Ascending aorta (tissue), 2 donors: ENCODE data around the gene KCNAB1. TPM values are rescaled to one million over a fixed set of nuclear protein-coding genes. Genes with fewer than 3 reads are reported as not detected.

Experiments
- DNase-seq, 2 donors: peaks; one replicate each; pipeline ENCODE4 v3.0.0-alpha.2; 2019; ENCODE audit warnings: low spot score in 2 of 2
- H3K27ac ChIP-seq, 2 donors: fragments of 200-600 bp; sonication (generic); one replicate each; pipeline ENCODE4 v1.5.1; 2016 to 2017; ENCODE audit warnings: mild to moderate bottlenecking in 1 of 2
- H3K27me3 ChIP-seq: fragments of 200-600 bp; sonication (generic); one replicate; pipeline ENCODE4 v1.5.1; 2017
- H3K36me3 ChIP-seq, 2 donors: fragments of 200-600 bp; sonication (generic); one replicate each; pipeline ENCODE4 v1.5.1; 2016
- H3K4me1 ChIP-seq, 2 donors: fragments of 200-600 bp; sonication (generic); one replicate each; pipeline ENCODE4 v1.5.1; 2016 to 2017; ENCODE audit warnings: mild to moderate bottlenecking in 1 of 2
- H3K4me3 ChIP-seq, 2 donors: fragments of 200-600 bp; sonication (generic); one replicate each; pipeline ENCODE4 v1.5.1; 2016 to 2017; ENCODE audit warnings: mild to moderate bottlenecking in 1 of 2
- H3K9me3 ChIP-seq, 2 donors: fragments of 200-600 bp; sonication (generic); one replicate each; pipeline ENCODE4 v1.5.1; 2016
- CTCF ChIP-seq, 3 experiments: fragments of 200-600 bp in 2 of 3; fragments of 450-650 bp in 1 of 3; sonication (generic) in 2 of 3; IDR thresholded peaks; one replicate each; pipeline ENCODE4 v1.5.1; 2016 to 2019; ENCODE audit warnings: antibody characterized with exemption in 3 of 3, mild to moderate bottlenecking in 1 of 3, moderate library complexity in 1 of 3
- intact Hi-C: fragments of 100-400 bp; cut with DNase I; formaldehyde crosslinking; loops from one replicate; pipeline ENCODE4 v1.15.1; 2023
- total RNA-seq: library from RNA; depleted of rRNA; stranded (reverse); fragments of >200 nt; gene quantifications from one replicate; pipeline ENCODE4 v1.1.0, GENCODE V29; 2016

The KCNAB1 gene
- total RNA-seq, 1 donor from 2014 or later, result 15.1 TPM

- Histone ChIP-seq H3K9me3 (no peaks in the 10 kb centered on the region), H3K36me3 (no peaks in the 10 kb centered on the region), H3K27ac (no peak overlapping the region), H3K4me3 (no peak overlapping the region), H3K27me3 (no peaks in the 10 kb centered on the region), H3K4me1 (peaks cover 0 to 2% of the 10 kb centered on the region in 2 donors)
- no peak for TF ChIP-seq CTCF (IDR thresholded peaks at IDR 0.05)
- DNase-seq, result no peak
- intact Hi-C loops, result no loop called here
Measured at GRCh38 chr3:156581954-156582353, 461.6 kb downstream of the KCNAB1 start.

GRCh38 chr3:156582532-156583183, 462.3 kb downstream of the KCNAB1 start:
- Histone ChIP-seq H3K4me3 (no peak overlapping the region), H3K27ac (no peak overlapping the region), H3K9me3 (no peaks in the 10 kb centered on the region), H3K4me1 (peaks cover 0 to 5% of the 10 kb centered on the region in 2 donors), H3K27me3 (no peaks in the 10 kb centered on the region), H3K36me3 (no peaks in the 10 kb centered on the region)
- no peak for TF ChIP-seq CTCF (IDR thresholded peaks at IDR 0.05)
- no peak for DNase-seq
- intact Hi-C loops, result no loop called here

DNA sequence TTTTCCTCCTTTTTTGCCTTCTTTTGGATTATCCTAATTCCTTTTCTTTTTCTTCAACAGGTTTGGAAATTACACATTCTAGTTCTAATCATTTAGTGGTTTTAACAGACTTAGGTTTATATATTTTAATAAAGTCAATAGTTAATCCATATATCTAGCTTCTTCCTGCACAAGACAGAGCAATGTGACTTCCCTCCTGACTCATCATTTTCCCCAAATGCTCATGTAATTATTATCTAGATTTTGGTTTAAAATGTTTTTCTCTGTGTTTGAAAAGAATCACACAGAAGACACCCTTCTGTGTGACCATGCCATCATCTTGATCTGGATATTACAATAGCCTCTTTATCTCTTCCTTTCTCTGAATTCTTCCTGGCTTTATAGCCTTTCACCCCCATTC, 463.1 kb downstream of the KCNAB1 start:
- no peak for DNase-seq
- H3K9me3 ChIP-seq, result no peaks in the 10 kb centered on the region
- no peak overlapping the region for H3K27ac ChIP-seq

GRCh38 chr3:156586905-156587759, 466.8 kb downstream of the KCNAB1 start:
- TF ChIP-seq CTCF (IDR thresholded peaks at IDR 0.05), result no peak
- intact Hi-C loops, result no loop called here
- no peaks in the 10 kb centered on the region for H3K27me3 ChIP-seq
- peaks cover 0 to 7% of the 10 kb centered on the region in 2 donors for H3K4me1 ChIP-seq
- no peak overlapping the region for H3K4me3 ChIP-seq
- H3K9me3 ChIP-seq, result no peaks in the 10 kb centered on the region
- DNase-seq, result no peak
- no peaks in the 10 kb centered on the region for H3K36me3 ChIP-seq
- peak overlapping the region; percentile 12 to 53 for H3K27ac ChIP-seq

More for the DNA sequence above, 463.1 kb downstream of the KCNAB1 start:
- Histone ChIP-seq H3K36me3 (no peaks in the 10 kb centered on the region), H3K27me3 (no peaks in the 10 kb centered on the region), H3K4me1 (peaks cover 0 to 7% of the 10 kb centered on the region in 2 donors), H3K4me3 (no peak overlapping the region)
- TF ChIP-seq CTCF (IDR thresholded peaks at IDR 0.05), result no peak
- intact Hi-C loops, result no loop called here

DNA sequence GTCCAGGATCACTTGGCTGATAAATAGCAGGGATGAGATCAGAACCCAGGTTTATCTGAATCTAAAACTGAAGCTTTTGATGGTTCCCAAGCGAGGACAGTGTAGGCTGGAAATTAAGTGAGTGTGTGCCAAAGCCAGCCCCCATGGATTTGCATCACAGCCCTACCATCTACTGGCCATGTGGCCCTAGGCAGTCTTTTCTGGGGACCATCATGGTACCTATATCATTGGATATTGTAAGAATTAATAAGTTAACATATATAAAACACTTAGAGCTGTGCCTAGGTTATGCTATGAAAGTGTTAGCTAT, 467.3 kb downstream of the KCNAB1 start:
- peak overlapping the region in 1 of 2 donors; percentile 28 for H3K27ac ChIP-seq
- peaks cover 0 to 7% of the 10 kb centered on the region in 2 donors for H3K4me1 ChIP-seq
- no peaks in the 10 kb centered on the region for H3K36me3 ChIP-seq
- H3K9me3 ChIP-seq, result no peaks in the 10 kb centered on the region
- H3K27me3 ChIP-seq, result no peaks in the 10 kb centered on the region
- H3K4me3 ChIP-seq, result no peak overlapping the region
- intact Hi-C loops, result no loop called here
- no peak for TF ChIP-seq CTCF (IDR thresholded peaks at IDR 0.05)
- no peak for DNase-seq

Other genes starting within 250 kb of the KCNAB1 start
- gene GMPS, start 249.9 kb upstream of the KCNAB1 start, total RNA-seq, result 17.8 TPM